Right atrium auricular region (tissue), 2 donors: Measurements from ENCODE around the gene POLK. TPM values are rescaled to one million over a fixed set of nuclear protein-coding genes. Genes with fewer than 3 reads are reported as not detected.

Experiments
- DNase-seq: peaks from one replicate; pipeline ENCODE4 v3.0.0-alpha.2; 2019; ENCODE audit warnings: low spot score
- H3K27ac ChIP-seq, 2 donors: fragments of 200-600 bp; sonication (generic); 1 replicate in 1 of 2; 2 replicates in 1 of 2; pipeline ENCODE4 v1.5.1; 2016 to 2019
- H3K27me3 ChIP-seq, 2 donors: fragments of 200-600 bp; sonication (generic); one replicate each; pipeline versions ENCODE4 v1.5.1 to v1.6.0; 2017 to 2019
- H3K36me3 ChIP-seq: fragments of 200-600 bp; sonication (generic); one replicate; pipeline ENCODE4 v1.5.1; 2016
- H3K4me1 ChIP-seq, 2 donors: fragments of 200-600 bp; sonication (generic); one replicate each; pipeline versions ENCODE4 v1.5.1 to v1.6.0; 2017 to 2019
- H3K4me3 ChIP-seq, 2 donors: fragments of 200-600 bp; sonication (generic); 1 replicate in 1 of 2; 2 replicates in 1 of 2; pipeline ENCODE4 v1.5.1; 2017 to 2019; ENCODE audit warnings: mild to moderate bottlenecking in 1 of 2, moderate library complexity in 1 of 2
- H3K9me3 ChIP-seq, 2 donors: fragments of 200-600 bp; sonication (generic); one replicate each; pipeline ENCODE4 v1.5.1; 2019
- total RNA-seq, 2 donors: library from RNA; depleted of rRNA; stranded (reverse); fragments of >200 nt; gene quantifications; one replicate each; pipeline ENCODE4 v1.1.0, GENCODE V29; 2016
- TF ChIP-seq, protein P1 (sequence below), 2 donors: fragments of 200-600 bp; sonication (generic); IDR thresholded peaks; one replicate each; pipeline ENCODE4 v1.5.1; 2019; ENCODE audit warnings: antibody characterized with exemption in 2 of 2

Gene POLK
- total RNA-seq, 2 donors from 2014 or later = 19.1 to 21.1 TPM

- DNase-seq = no peak
- Histone ChIP-seq H3K27me3 (no peaks in the 10 kb centered on the region), H3K9me3 (peaks cover 0 to 15% of the 10 kb centered on the region in 2 donors), H3K4me3 (no peak overlapping the region), H3K36me3 (no peaks in the 10 kb centered on the region), H3K4me1 (peaks cover 0 to 11% of the 10 kb centered on the region in 2 donors), H3K27ac (no peak overlapping the region)
- TF ChIP-seq, protein P1, sequence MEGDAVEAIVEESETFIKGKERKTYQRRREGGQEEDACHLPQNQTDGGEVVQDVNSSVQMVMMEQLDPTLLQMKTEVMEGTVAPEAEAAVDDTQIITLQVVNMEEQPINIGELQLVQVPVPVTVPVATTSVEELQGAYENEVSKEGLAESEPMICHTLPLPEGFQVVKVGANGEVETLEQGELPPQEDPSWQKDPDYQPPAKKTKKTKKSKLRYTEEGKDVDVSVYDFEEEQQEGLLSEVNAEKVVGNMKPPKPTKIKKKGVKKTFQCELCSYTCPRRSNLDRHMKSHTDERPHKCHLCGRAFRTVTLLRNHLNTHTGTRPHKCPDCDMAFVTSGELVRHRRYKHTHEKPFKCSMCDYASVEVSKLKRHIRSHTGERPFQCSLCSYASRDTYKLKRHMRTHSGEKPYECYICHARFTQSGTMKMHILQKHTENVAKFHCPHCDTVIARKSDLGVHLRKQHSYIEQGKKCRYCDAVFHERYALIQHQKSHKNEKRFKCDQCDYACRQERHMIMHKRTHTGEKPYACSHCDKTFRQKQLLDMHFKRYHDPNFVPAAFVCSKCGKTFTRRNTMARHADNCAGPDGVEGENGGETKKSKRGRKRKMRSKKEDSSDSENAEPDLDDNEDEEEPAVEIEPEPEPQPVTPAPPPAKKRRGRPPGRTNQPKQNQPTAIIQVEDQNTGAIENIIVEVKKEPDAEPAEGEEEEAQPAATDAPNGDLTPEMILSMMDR (IDR thresholded peaks at IDR 0.05) = no peak
Observed at GRCh38 chr5:75538211-75538610, 26.5 kb downstream of the POLK start.

- H3K27me3 ChIP-seq = no peaks in the 10 kb centered on the region
- no peaks in the 10 kb centered on the region for H3K4me1 ChIP-seq
- TF ChIP-seq, protein P1 (IDR thresholded peaks at IDR 0.05) = no peak
Observed at GRCh38 chr5:75545131-75545530, 33.4 kb downstream of the POLK start.

GRCh38 chr5:75546830-75547229 is 35.1 kb downstream of the POLK start:
- no peaks in the 10 kb centered on the region for H3K4me1 ChIP-seq
- TF ChIP-seq, protein P1 (IDR thresholded peaks at IDR 0.05) = no peak
- no peak for DNase-seq

More at GRCh38 chr5:75545131-75545530, 33.4 kb downstream of the POLK start:
- DNase-seq = no peak
- H3K36me3 ChIP-seq = no peaks in the 10 kb centered on the region
- H3K9me3 ChIP-seq = no peaks in the 10 kb centered on the region
- H3K27ac ChIP-seq = no peak overlapping the region
- no peak overlapping the region for H3K4me3 ChIP-seq

DNA sequence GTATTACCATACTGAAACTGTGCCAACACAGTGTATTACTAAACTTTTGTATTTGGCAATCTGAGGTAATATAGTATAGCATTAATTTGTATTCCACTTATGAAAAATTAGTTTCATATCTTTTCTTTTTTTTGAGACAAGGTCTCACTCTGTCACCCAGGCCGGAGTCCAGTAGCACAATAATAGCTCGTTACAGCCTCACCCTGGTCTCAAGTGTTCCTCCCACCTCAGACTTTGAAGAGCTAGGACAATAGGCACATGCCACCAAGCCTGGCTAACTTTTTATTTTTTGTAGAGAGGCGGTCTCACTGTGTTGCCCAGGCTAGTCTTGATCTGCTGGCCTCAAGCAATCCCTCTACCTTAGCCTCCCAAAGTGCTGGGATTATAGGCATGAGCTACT is 36.1 kb downstream of the POLK start:
- H3K27ac ChIP-seq = no peak overlapping the region
- peaks cover 7% of the 10 kb centered on the region for H3K36me3 ChIP-seq
- no peaks in the 10 kb centered on the region for H3K27me3 ChIP-seq
- no peak overlapping the region for H3K4me3 ChIP-seq
- no peaks in the 10 kb centered on the region for H3K9me3 ChIP-seq
- DNase-seq = no peak
- no peaks in the 10 kb centered on the region for H3K4me1 ChIP-seq
- TF ChIP-seq, protein P1 (IDR thresholded peaks at IDR 0.05) = no peak

More at GRCh38 chr5:75546830-75547229, 35.1 kb downstream of the POLK start:
- H3K27me3 ChIP-seq = no peaks in the 10 kb centered on the region
- no peaks in the 10 kb centered on the region for H3K9me3 ChIP-seq
- H3K36me3 ChIP-seq = no peaks in the 10 kb centered on the region
- no peak overlapping the region for H3K4me3 ChIP-seq
- H3K27ac ChIP-seq = no peak overlapping the region

- TF ChIP-seq, protein P1 (IDR thresholded peaks at IDR 0.05) = no peak
- Histone ChIP-seq H3K27me3 (no peaks in the 10 kb centered on the region), H3K27ac (no peak overlapping the region), H3K9me3 (no peaks in the 10 kb centered on the region), H3K36me3 (peaks cover 20% of the 10 kb centered on the region), H3K4me3 (no peak overlapping the region), H3K4me1 (no peaks in the 10 kb centered on the region)
- no peak for DNase-seq
Observed at GRCh38 chr5:75550597-75550996, 38.9 kb downstream of the POLK start.

DNA sequence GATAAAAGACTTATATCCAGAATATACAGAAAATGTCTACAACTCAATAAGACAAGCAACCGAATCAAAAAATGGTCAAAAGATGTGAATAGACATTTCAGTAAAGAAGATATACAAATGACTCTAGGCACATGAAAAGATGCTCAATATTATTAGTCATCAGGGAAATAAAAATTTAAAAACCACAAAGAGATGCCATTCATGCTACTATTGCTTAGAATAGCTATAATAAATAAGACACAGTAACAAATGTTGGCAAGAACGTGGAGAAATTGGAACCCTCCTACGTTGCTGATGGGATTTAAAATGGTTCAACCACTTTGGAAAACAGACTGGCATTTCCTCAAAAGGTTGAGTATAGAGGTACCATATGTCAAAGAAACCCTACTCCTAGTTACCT is 39.8 kb downstream of the POLK start:
- TF ChIP-seq, protein P1 (IDR thresholded peaks at IDR 0.05) = no peak
- no peak overlapping the region for H3K27ac ChIP-seq
- no peaks in the 10 kb centered on the region for H3K4me1 ChIP-seq
- no peak for DNase-seq
- peaks cover 20% of the 10 kb centered on the region for H3K36me3 ChIP-seq
- no peaks in the 10 kb centered on the region for H3K27me3 ChIP-seq
- H3K9me3 ChIP-seq = no peaks in the 10 kb centered on the region
- H3K4me3 ChIP-seq = no peak overlapping the region
